ENCODE results near the gene PPIE.

DNA sequence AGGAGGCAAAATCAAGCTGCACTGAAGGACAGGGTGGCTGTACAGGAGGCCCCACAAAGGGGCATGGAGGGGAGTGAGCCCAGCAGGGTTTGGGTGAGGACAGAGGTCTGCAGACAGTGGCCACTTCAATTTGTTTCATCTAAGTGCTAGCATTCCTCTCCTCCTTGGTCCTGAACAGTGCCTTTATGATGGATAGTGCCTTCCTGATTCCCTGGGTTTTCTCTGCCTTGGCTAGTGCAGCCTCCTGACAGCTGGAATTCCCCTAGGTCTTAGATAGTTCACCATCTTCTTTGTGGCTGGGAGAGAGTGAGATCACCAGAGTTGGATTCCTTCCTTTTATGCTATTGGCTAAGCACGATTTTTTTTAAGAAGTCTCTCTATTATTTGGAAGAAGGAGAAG is 43.7 kb upstream of the PPIE start:
- TF ChIP-seq, protein P1, sequence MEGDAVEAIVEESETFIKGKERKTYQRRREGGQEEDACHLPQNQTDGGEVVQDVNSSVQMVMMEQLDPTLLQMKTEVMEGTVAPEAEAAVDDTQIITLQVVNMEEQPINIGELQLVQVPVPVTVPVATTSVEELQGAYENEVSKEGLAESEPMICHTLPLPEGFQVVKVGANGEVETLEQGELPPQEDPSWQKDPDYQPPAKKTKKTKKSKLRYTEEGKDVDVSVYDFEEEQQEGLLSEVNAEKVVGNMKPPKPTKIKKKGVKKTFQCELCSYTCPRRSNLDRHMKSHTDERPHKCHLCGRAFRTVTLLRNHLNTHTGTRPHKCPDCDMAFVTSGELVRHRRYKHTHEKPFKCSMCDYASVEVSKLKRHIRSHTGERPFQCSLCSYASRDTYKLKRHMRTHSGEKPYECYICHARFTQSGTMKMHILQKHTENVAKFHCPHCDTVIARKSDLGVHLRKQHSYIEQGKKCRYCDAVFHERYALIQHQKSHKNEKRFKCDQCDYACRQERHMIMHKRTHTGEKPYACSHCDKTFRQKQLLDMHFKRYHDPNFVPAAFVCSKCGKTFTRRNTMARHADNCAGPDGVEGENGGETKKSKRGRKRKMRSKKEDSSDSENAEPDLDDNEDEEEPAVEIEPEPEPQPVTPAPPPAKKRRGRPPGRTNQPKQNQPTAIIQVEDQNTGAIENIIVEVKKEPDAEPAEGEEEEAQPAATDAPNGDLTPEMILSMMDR (IDR thresholded peaks at IDR 0.05) = no peak
- no peak for TF ChIP-seq POLR2A (IDR thresholded peaks at IDR 0.05)
